Measurements from ENCODE around the gene MRPL36. TPM values are rescaled to one million over a fixed set of nuclear protein-coding genes. Genes with fewer than 3 reads are reported as not detected.

The MRPL36 gene
- total RNA-seq, 4 donors from 2014 or later: 26.7 to 37.4 (median 32.7) TPM

DNA sequence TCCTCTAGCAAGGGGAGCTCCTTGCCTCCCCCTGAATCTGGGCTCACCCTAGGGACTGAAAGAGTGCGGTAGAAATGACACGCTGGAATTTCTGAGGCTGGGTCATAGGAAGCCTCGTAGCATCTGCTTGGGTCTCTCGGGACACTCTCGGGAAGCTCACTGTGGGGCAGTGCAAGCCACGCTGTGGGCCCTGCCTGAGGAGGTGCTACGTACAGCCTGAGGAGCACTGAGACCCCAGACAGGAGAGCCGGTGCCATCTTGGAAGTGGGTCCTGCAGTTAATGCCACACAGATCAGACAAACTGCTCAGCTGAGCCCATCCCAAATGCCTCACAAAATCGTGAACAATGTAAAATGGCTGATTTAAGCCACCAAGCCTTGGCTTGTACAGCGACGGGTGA lies 1.8 kb downstream of the MRPL36 start:
- no peak overlapping the region for H3K4me3 ChIP-seq
- no peaks in the 10 kb centered on the region for H3K9me3 ChIP-seq
- peaks cover 0 to 10% (median 0%) of the 10 kb centered on the region in 4 donors for H3K36me3 ChIP-seq
- no peak overlapping the region for H3K27ac ChIP-seq
- in situ Hi-C loops (cut with MboI; ENCODE audit: low pct_ligation_motif_present in 1 of 4, low pct_unique_long_range_greater_than_20kb in 1 of 4, low sequenced_read_pairs in 3 of 4) (no loop called here), intact Hi-C loops (cut with DNase I; ENCODE audit: low total_unique reads) (no loop called here)
- no peak for TF ChIP-seq POLR2AphosphoS5 (IDR thresholded peaks at IDR 0.05)
- no peak for TF ChIP-seq EP300 (IDR thresholded peaks at IDR 0.05; ENCODE audit: low read depth)
- TF ChIP-seq, protein P1, sequence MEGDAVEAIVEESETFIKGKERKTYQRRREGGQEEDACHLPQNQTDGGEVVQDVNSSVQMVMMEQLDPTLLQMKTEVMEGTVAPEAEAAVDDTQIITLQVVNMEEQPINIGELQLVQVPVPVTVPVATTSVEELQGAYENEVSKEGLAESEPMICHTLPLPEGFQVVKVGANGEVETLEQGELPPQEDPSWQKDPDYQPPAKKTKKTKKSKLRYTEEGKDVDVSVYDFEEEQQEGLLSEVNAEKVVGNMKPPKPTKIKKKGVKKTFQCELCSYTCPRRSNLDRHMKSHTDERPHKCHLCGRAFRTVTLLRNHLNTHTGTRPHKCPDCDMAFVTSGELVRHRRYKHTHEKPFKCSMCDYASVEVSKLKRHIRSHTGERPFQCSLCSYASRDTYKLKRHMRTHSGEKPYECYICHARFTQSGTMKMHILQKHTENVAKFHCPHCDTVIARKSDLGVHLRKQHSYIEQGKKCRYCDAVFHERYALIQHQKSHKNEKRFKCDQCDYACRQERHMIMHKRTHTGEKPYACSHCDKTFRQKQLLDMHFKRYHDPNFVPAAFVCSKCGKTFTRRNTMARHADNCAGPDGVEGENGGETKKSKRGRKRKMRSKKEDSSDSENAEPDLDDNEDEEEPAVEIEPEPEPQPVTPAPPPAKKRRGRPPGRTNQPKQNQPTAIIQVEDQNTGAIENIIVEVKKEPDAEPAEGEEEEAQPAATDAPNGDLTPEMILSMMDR (IDR thresholded peaks at IDR 0.05): no peak
- TF ChIP-seq POLR2A (IDR thresholded peaks at IDR 0.05): no peak
- H3K4me1 ChIP-seq: peaks cover 12 to 36% (median 23%) of the 10 kb centered on the region in 4 donors
- DNase-seq: no peak
- WGBS, 2 donors (ENCODE audit: low coverage in 1 of 2): 70 to 85% methylated on average over 2 to 6 of the region's 11 CpGs
- no peaks in the 10 kb centered on the region for H3K27me3 ChIP-seq

DNA sequence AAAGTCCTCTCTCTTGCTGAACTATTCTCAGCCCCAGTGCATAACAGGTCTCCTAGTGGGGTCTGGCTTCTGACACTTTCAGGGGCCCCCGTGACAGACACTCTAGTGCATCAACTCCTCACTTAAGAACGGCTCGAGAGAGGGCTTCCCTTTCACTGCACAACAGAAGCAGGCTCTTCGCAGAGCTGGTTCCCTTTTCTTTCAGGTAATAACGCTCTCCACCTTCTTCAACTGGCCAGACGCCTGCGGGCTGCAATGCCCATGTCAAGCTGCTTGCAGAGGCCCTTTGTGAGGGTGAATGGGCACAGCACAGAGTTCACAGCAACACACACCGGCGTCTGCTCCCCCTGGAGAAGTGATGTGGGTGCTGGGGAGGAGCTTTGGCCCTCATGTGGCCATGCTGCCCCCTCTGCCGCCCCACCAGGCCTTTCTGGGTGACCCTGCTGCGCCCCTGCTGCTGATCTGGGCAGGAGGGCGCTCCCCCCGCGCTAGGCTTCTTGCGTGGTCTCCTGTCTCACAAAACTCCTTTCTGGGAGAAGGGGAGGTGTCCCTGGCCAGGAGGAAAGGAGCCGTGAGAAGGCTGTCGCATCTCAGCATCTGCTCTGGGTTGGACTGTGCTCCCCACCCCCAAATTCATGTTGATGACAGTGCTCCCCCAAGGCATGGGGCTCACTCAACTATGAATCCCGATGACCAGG lies 2.4 kb downstream of the MRPL36 start:
- Histone ChIP-seq H3K4me1 (peaks cover 9 to 30% (median 19%) of the 10 kb centered on the region in 4 donors), H3K27me3 (no peaks in the 10 kb centered on the region), H3K4me3 (no peak overlapping the region), H3K9me3 (no peaks in the 10 kb centered on the region), H3K36me3 (peaks cover 0 to 10% (median 0%) of the 10 kb centered on the region in 4 donors), H3K27ac (no peak overlapping the region)
- intact Hi-C loops (cut with DNase I; ENCODE audit: low total_unique reads): no loop called here
- in situ Hi-C loops (cut with MboI; ENCODE audit: low pct_ligation_motif_present in 1 of 4, low pct_unique_long_range_greater_than_20kb in 1 of 4, low sequenced_read_pairs in 3 of 4): no loop called here
- 91% methylated on average over 18 of the region's 18 CpGs; no CpG with 5 or more reads in 1 of the 2 donors for WGBS, 2 donors (ENCODE audit: low coverage in 1 of 2)
- TF ChIP-seq, protein P1 (IDR thresholded peaks at IDR 0.05): no peak
- TF ChIP-seq POLR2AphosphoS5 (IDR thresholded peaks at IDR 0.05) (no peak), EP300 (IDR thresholded peaks at IDR 0.05; ENCODE audit: low read depth) (no peak), POLR2A (IDR thresholded peaks at IDR 0.05) (no peak)
- DNase-seq: no peak

DNA sequence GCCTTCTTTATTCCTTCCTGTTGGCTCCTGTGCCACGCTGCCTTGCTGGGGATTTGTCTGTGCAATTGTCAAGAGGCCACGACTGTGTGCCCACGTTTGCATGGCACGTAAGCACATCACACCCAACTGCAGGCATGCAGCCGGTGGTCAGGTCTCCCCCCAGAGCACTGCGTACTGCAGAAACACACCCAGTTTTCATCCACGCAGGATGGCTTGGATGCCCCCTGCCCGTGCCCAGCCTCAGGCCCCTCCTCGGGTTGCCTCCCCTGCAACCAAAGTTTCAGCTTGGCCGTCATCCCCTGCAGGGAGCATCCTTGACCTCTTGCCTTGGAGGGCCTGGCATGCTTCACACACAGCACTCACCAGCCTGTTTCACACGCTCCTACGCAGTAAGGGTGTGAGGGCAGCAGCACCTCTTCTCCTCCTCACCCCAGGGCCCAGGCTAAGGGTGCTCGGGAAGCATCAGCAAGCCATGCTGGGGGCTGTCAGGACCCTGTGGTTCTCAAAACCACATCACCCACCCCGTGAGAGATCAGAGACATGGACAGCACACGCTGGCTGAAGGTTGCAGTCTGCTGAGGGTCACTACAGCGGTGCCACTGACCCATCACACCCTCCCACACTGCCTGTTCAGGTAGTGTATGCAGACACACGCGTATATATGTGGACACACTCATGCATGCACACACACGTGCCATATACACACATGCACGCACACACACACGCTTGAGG lies 3.1 kb downstream of the MRPL36 start:
- DNase-seq: no peak
- TF ChIP-seq EP300 (IDR thresholded peaks at IDR 0.05; ENCODE audit: low read depth) (no peak), POLR2A (IDR thresholded peaks at IDR 0.05) (no peak), POLR2AphosphoS5 (IDR thresholded peaks at IDR 0.05) (no peak)
- TF ChIP-seq, protein P1 (IDR thresholded peaks at IDR 0.05): no peak
- H3K27me3 ChIP-seq: no peaks in the 10 kb centered on the region
- in situ Hi-C loops (cut with MboI; ENCODE audit: low pct_ligation_motif_present in 1 of 4, low pct_unique_long_range_greater_than_20kb in 1 of 4, low sequenced_read_pairs in 3 of 4) (no loop called here), intact Hi-C loops (cut with DNase I; ENCODE audit: low total_unique reads) (no loop called here)
- H3K4me3 ChIP-seq: no peak overlapping the region
- no peaks in the 10 kb centered on the region for H3K9me3 ChIP-seq
- 91 to 100% methylated on average over 4 to 21 of the region's 21 CpGs for WGBS, 2 donors (ENCODE audit: low coverage in 1 of 2)
- H3K36me3 ChIP-seq: peaks cover 0 to 10% (median 0%) of the 10 kb centered on the region in 4 donors
- H3K4me1 ChIP-seq: peaks cover 7 to 25% (median 14%) of the 10 kb centered on the region in 4 donors
- H3K27ac ChIP-seq: no peak overlapping the region

DNA sequence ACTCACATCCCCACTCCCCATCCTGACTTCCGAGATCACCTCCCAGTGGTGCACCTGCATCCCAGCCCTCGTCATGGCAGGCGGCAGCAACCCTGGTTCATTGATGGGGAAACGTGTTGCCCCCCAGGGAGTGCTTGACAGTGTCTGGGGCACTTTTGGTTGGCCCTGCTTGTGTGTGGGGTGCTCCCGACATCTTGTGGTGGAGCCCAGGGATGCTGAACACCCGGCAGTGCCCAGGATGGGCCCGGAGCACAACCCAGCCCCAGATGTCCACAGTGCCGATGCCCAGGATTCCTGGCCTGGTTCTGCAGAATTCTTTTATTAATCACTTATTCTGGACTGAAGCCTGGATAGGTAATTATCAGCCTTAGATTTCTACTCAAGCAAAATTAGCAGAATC lies 3.7 kb downstream of the MRPL36 start:
- no peak for DNase-seq
- intact Hi-C loops (cut with DNase I; ENCODE audit: low total_unique reads) (no loop called here), in situ Hi-C loops (cut with MboI; ENCODE audit: low pct_ligation_motif_present in 1 of 4, low pct_unique_long_range_greater_than_20kb in 1 of 4, low sequenced_read_pairs in 3 of 4) (no loop called here)
- H3K4me3 ChIP-seq: no peak overlapping the region
- H3K9me3 ChIP-seq: no peaks in the 10 kb centered on the region
- H3K27ac ChIP-seq: no peak overlapping the region
- no peaks in the 10 kb centered on the region for H3K27me3 ChIP-seq
- peaks cover 0 to 10% (median 0%) of the 10 kb centered on the region in 4 donors for H3K36me3 ChIP-seq
- TF ChIP-seq POLR2AphosphoS5 (IDR thresholded peaks at IDR 0.05): no peak
- TF ChIP-seq, protein P1 (IDR thresholded peaks at IDR 0.05): no peak
- no peak for TF ChIP-seq POLR2A (IDR thresholded peaks at IDR 0.05)
- no peak for TF ChIP-seq EP300 (IDR thresholded peaks at IDR 0.05; ENCODE audit: low read depth)
- WGBS, 2 donors (ENCODE audit: low coverage in 1 of 2): 98% methylated on average over 8 of the region's 8 CpGs; no CpG with 5 or more reads in 1 of the 2 donors
- peaks cover 7 to 25% (median 14%) of the 10 kb centered on the region in 4 donors for H3K4me1 ChIP-seq
